Lower lobe of right lung (tissue), 2 donors: Measurements from ENCODE around the gene MGAT4A. TPM values are rescaled to one million over a fixed set of nuclear protein-coding genes. Genes with fewer than 3 reads are reported as not detected.
"Not testable (repeated sequence)": the region's sequence is repeated elsewhere in the genome, so short reads cannot be mapped to it uniquely, and the experiment has no call there.

Source experiments
- ATAC-seq, 2 donors: fragments of 200-7000 bp; cut with Tn5 transposase; one replicate each; pipeline ENCODE4 v1.9.1; 2020 to 2022; ENCODE audit warnings: mild to moderate bottlenecking in 2 of 2, moderate library complexity in 2 of 2
- DNase-seq: peaks from one replicate; pipeline ENCODE4 v3.0.0-alpha.2; 2020
- H3K27ac ChIP-seq: fragments of 200-600 bp; one replicate; pipeline ENCODE4 v1.8.0; 2022
- H3K27me3 ChIP-seq: fragments of 200-600 bp; one replicate; pipeline ENCODE4 v1.8.0; 2022; ENCODE audit warnings: low read depth
- H3K36me3 ChIP-seq: fragments of 200-600 bp; one replicate; pipeline ENCODE4 v1.8.0; 2022; ENCODE audit warnings: mild to moderate bottlenecking
- H3K4me1 ChIP-seq: fragments of 200-600 bp; one replicate; pipeline ENCODE4 v1.8.0; 2022
- H3K4me3 ChIP-seq: fragments of 200-600 bp; one replicate; pipeline ENCODE4 v1.8.0; 2022; ENCODE audit warnings: mild to moderate bottlenecking
- H3K9me3 ChIP-seq: fragments of 200-600 bp; one replicate; pipeline ENCODE4 v1.8.0; 2022
- intact Hi-C: fragments of 100-400 bp; cut with DNase I; formaldehyde crosslinking; loops from one replicate; pipeline ENCODE4 v1.11.0; 2022
- total RNA-seq: library from RNA; stranded (reverse); fragmentation: NEBNext Ultra II Directional; extraction: Animal tissue kit (Norgen Biotek cat#: 25700); gene quantifications from one replicate; pipeline ENCODE4 v1.2.1, GENCODE V29; 2021
- TF ChIP-seq, protein P1 (sequence below): fragments of 200-600 bp; IDR thresholded peaks from one replicate; pipeline ENCODE4 v1.8.0; 2022; ENCODE audit warnings: antibody characterized with exemption, mild to moderate bottlenecking
- donor health status: DM: no; HTN: yes; CAD: no; lungs with severe emphysema.

MGAT4A gene
- total RNA-seq, 1 donor from 2014 or later, result 82.0 TPM

DNA sequence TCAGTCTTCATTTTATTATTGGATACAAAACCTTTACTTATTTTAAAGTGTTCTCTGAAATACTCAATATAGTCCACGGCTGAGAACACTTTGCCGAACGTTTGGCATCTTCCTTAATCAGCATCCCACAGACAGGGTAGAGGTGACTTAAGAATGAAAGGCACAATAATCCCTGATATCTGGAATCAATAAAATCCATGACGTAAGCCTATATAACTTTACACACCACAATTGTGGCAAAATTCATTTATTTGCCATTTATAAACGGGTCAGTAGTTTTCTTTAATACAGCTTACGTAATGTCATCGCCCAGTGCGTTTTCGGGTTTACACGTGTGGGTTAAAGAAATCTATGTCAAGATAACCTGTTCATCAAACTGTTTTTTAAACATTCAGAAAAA lies 1.3 kb downstream of the MGAT4A start:
- no peaks in the 10 kb centered on the region for H3K9me3 ChIP-seq
- no peak for ATAC-seq
- H3K27ac ChIP-seq, result peak overlapping the region; percentile 88
- peak overlapping the region; percentile 80 for H3K4me3 ChIP-seq
- peaks cover 59% of the 10 kb centered on the region for H3K4me1 ChIP-seq
- TF ChIP-seq, protein P1, sequence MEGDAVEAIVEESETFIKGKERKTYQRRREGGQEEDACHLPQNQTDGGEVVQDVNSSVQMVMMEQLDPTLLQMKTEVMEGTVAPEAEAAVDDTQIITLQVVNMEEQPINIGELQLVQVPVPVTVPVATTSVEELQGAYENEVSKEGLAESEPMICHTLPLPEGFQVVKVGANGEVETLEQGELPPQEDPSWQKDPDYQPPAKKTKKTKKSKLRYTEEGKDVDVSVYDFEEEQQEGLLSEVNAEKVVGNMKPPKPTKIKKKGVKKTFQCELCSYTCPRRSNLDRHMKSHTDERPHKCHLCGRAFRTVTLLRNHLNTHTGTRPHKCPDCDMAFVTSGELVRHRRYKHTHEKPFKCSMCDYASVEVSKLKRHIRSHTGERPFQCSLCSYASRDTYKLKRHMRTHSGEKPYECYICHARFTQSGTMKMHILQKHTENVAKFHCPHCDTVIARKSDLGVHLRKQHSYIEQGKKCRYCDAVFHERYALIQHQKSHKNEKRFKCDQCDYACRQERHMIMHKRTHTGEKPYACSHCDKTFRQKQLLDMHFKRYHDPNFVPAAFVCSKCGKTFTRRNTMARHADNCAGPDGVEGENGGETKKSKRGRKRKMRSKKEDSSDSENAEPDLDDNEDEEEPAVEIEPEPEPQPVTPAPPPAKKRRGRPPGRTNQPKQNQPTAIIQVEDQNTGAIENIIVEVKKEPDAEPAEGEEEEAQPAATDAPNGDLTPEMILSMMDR, result no peak
- intact Hi-C loops, result no loop called here
- peaks cover 7% of the 10 kb centered on the region for H3K36me3 ChIP-seq
- no peaks in the 10 kb centered on the region for H3K27me3 ChIP-seq
- no peak for DNase-seq

DNA sequence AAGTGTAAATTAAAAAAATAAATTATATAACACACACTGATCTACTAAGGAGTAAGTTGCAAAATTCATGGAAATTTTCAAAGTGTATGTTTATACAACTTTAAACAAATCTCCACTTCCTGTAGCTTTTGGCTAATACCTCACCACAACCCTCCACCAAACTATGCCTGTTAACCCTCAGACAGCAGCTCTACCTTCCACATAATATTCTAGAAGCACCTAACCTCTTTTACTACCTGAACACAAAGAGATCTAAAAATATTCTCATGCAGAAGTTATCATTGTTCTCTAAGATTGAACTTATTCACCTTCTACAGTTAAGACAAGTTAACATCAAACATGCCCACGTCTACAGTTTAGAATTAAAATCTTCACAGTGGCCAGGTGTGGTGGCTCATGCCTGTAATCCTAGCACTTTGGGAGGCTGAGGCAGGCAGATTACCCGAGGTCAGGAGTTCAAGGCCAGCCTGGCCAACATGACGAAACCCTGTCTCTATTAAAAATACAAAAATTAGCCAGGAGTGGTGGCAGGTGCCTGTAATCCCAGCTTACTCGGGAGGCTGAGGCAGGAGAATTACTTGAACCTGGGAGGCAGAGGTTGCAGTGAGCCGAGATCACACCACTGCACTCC lies 2.7 kb downstream of the MGAT4A start:
- H3K27me3 ChIP-seq, DNase-seq, H3K9me3 ChIP-seq, intact Hi-C loops, ATAC-seq: not testable (repeated sequence)
- Histone ChIP-seq H3K27ac (peak overlapping the region; percentile 88), H3K36me3 (peaks cover 17% of the 10 kb centered on the region), H3K4me1 (peaks cover 63% of the 10 kb centered on the region), H3K4me3 (peak overlapping the region; percentile 80)

DNA sequence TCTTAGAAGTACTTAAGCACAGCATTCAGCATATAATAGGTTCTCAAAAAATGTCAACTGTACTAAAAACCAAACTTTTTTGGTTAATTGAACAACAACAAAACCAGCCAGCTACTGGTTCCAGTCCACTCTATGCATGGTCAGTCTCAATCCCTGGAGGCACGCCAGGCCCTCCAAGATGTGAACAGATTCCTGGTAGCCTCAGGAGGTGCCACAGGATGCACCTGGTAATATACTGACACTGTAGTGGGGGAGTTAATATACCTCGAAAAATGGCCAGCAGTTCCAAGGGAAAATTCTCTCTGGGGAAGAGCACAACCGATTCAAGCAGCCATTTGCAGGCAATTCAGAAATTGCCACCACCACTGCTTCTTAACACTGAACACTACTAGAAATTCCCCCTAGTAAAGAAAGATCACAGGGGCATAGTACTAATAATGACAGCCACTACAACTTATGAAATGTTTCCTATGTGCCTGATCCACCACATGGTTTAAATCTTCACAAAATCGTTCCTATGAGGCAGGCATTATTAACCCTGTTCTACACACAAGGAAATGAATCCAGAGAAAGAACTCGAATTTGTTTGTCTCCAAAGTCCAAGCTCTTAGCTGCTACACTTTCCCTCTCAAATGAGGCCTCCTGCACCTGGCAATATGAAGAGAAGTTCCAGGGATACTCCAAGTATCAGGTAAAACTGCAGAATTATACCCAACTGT lies 3.4 kb downstream of the MGAT4A start:
- TF ChIP-seq, protein P1, result no peak
- H3K27me3 ChIP-seq, result no peaks in the 10 kb centered on the region
- H3K4me1 ChIP-seq, result peaks cover 56% of the 10 kb centered on the region
- H3K27ac ChIP-seq, result peak overlapping the region; percentile 88
- intact Hi-C loops, result no loop called here
- peaks cover 20% of the 10 kb centered on the region for H3K36me3 ChIP-seq
- ATAC-seq (no peak), DNase-seq (no peak)
- peak overlapping the region; percentile 20 for H3K4me3 ChIP-seq
- no peaks in the 10 kb centered on the region for H3K9me3 ChIP-seq

DNA sequence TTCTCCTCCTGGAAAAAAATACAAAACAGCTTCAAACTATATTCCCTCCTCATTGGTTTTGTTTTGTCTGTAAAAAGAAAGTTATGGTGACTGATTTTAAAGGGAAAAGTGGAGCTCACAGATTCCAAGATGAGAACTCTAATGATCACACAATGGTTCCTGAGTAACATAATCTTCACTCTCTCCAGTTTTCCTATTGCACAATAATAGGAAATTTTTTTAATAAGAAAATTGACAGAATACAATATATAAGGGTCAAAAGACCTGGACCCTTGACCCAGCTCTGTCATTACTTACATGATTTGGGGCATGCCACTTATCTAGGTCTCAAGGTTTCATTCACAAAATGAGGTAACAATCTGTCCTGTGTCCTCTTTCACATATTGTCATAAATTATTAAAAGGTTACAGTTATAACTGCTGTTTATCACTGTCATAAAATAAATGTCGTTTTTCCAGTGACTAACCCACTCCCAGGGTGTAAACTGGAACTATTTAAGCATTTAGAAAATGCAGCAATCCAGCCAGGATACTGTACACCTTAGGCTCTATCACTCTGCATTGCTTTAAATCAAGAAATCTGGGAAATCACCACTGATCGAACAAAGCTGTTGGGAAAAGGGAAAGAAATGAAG lies 4.1 kb downstream of the MGAT4A start:
- Histone ChIP-seq H3K27ac (peak overlapping the region; percentile 88), H3K9me3 (no peaks in the 10 kb centered on the region), H3K4me1 (peaks cover 49% of the 10 kb centered on the region), H3K36me3 (peaks cover 20% of the 10 kb centered on the region), H3K4me3 (peak overlapping the region; percentile 15), H3K27me3 (no peaks in the 10 kb centered on the region)
- intact Hi-C loops, result no loop called here
- ATAC-seq (no peak), DNase-seq (no peak)
- TF ChIP-seq, protein P1, result no peak

DNA sequence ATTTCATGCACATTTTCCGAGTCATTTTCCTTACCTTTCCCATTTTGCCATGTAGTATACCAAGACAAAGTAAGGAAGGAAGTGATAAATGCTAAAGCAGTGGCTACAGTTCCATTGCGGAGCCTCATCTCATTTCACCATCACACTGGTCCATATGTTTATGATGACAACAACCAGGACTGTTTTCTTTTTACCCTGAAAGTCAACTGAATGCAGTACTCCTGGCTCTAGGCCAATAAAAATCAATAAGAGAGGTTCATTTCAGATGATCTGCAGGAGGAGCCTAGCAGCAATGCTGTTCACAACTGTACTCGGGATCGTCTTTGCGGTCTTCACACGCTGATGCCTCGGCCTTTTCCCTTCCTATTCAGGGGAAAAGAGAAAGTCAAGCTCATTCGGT lies 4.7 kb downstream of the MGAT4A start:
- peaks cover 48% of the 10 kb centered on the region for H3K4me1 ChIP-seq

More for the DNA sequence above, 4.7 kb downstream of the MGAT4A start:
- H3K27ac ChIP-seq, result peak overlapping the region; percentile 8
- intact Hi-C loops, result no loop called here
- H3K36me3 ChIP-seq, result peaks cover 20% of the 10 kb centered on the region
- DNase-seq, result no peak
- H3K9me3 ChIP-seq, result peaks cover 2% of the 10 kb centered on the region
- H3K4me3 ChIP-seq, result peak overlapping the region; percentile 15
- ATAC-seq, result no peak
- TF ChIP-seq, protein P1, result no peak
- H3K27me3 ChIP-seq, result no peaks in the 10 kb centered on the region
